K562 (cell line): ENCODE results near the gene ITPKB. TPM values are rescaled to one million over a fixed set of nuclear protein-coding genes. Genes with fewer than 3 reads are reported as not detected.

Source experiments
- BHLHE40 ChIP-seq: IDR thresholded peaks from 2 replicates; pipeline ENCODE4 v1.6.1; 2011; ENCODE audit warnings: low read length, improper control_type of control experiment
- CHCHD3 ChIP-seq: fragments of 250-450 bp; sonication (Bioruptor Pico); IDR thresholded peaks from 2 replicates; pipeline ENCODE4 v2.1.2; 2022; ENCODE audit warnings: mild to moderate bottlenecking
- CTBP1 ChIP-seq: fragments of 450-650 bp; IDR thresholded peaks from 2 replicates; pipeline ENCODE4 v1.6.1; 2016; ENCODE audit warnings: borderline replicate concordance
- ETV5 ChIP-seq: sonication (generic); formaldehyde crosslinking; IDR thresholded peaks from 2 replicates; pipeline ENCODE4 v1.4.0; 2020; ENCODE audit warnings: low read depth, mild to moderate bottlenecking, missing genetic modification reagents
- L3MBTL2 ChIP-seq: fragments of 450-650 bp; IDR thresholded peaks from 2 replicates; pipeline ENCODE4 v1.6.1; 2016; ENCODE audit warnings: mild to moderate bottlenecking, moderate library complexity
- TEAD4 ChIP-seq, 2 experiments: sonication (generic) in 1 of 2; formaldehyde crosslinking in 1 of 2; IDR thresholded peaks; 2 replicates each; pipeline versions ENCODE4 v1.6.1 to v1.8.0; 2012 to 2022; ENCODE audit warnings: borderline replicate concordance in 1 of 2, inconsistent platforms in 1 of 2, low read length in 1 of 2, mild to moderate bottlenecking in 1 of 2, missing genetic modification reagents in 1 of 2
- ZNF12 ChIP-seq: sonication (generic); formaldehyde crosslinking; IDR thresholded peaks from 2 replicates; pipeline ENCODE4 v1.4.0; 2020; ENCODE audit warnings: mild to moderate bottlenecking, missing genetic modification reagents
- polyA plus RNA-seq, 8 experiments: library from polyadenylated mRNA; depleted of rRNA in 4 of 8; stranded (reverse) in 5 of 8; unstranded in 3 of 8; fragments of >200 nt; fragmentation: Nextera tagmentation in 2 of 8; fragmentation: Illumina TruSeq in 1 of 8; extraction: Ambion mirVana in 2 of 8; extraction: Trizol in 1 of 8; gene quantifications; 2 replicates each; pipeline versions ENCODE4 v1.2.1 to v1.2.3, GENCODE V29; 2011 to 2014; ENCODE audit warnings: inconsistent platforms in 1 of 8, missing spikeins in 1 of 8
- total RNA-seq, 7 experiments: library from RNA; depleted of rRNA in 6 of 7; stranded (reverse); fragments of >200 nt in 6 of 7; fragmentation: Illumina TruSeq in 2 of 7; extraction: Trizol in 2 of 7; gene quantifications; 2 replicates each; pipeline versions ENCODE4 v1.2.1 to v1.2.3, GENCODE V29; 2011 to 2021; ENCODE audit warnings: low replicate concordance in 1 of 7
- TF ChIP-seq, protein P1 (sequence below): fragments of 200-800 bp; sonication (Bioruptor generic); IDR thresholded peaks from 2 replicates; pipeline ENCODE4 v1.6.1; 2017; ENCODE audit warnings: missing genetic modification characterization, missing compliant biosample characterization
- TF ChIP-seq, protein P2 (sequence below): fragments of 450-650 bp; IDR thresholded peaks from 2 replicates; pipeline ENCODE4 v1.6.1; 2016; ENCODE audit warnings: mild to moderate bottlenecking, moderate library complexity
- TF ChIP-seq, protein P3 (sequence below): fragments of 450-650 bp; formaldehyde crosslinking; IDR thresholded peaks from 2 replicates; pipeline ENCODE4 v1.4.0; 2020; ENCODE audit warnings: mild to moderate bottlenecking, mixed read lengths
- TF ChIP-seq, protein P4 (sequence below): sonication (generic); formaldehyde crosslinking; IDR thresholded peaks from 2 replicates; pipeline ENCODE4 v1.8.0; 2022; ENCODE audit warnings: mild to moderate bottlenecking, low read depth, missing genetic modification reagents

The ITPKB gene
- total and polyA plus RNA-seq, 9 of the 15 experiments (the other 6 are each of a cell fraction or from before 2014, with no cell fraction given), result 0.01 to 0.22 TPM; not detected in 7

DNA sequence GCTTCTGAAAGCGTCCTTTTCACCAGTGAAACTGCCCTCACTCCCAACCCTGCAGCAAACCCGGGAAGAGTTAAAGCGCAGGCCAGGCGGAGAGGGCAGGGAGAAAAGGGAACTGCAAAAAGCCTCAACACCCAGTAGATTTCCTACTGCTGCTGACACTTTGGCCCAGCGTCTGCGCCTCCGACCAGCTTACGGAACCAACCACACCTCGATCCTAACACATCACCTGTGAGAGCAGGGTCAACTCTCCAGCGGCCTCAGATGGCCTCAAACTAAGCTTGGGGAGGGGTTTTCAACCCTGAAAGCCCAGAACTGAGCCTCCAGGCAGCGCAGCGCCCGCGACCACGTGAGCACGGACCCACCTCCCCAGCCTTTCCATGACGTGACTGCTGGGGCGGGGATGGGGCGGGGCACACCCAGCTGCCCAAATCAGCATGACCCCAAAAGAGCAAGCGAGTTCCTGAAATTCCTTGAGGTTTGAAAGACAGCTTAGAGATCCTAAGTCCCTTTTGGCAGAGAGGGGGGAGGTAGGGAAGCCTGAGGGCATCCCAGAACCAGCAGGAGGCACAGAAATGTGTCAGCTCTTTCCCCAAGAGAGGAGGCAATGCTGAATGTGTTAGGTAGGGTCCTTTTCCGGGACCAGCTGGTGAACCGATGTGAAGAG lies 59.1 kb downstream of the ITPKB start (continued):
- TF ChIP-seq TEAD4 (IDR thresholded peaks at IDR 0.05; ENCODE audit: low read length), result no peak
- TF ChIP-seq TEAD4 (CRISPR knock-in tag; IDR thresholded peaks at IDR 0.05; ENCODE audit: borderline replicate concordance), result no peak
- TF ChIP-seq, protein P1, sequence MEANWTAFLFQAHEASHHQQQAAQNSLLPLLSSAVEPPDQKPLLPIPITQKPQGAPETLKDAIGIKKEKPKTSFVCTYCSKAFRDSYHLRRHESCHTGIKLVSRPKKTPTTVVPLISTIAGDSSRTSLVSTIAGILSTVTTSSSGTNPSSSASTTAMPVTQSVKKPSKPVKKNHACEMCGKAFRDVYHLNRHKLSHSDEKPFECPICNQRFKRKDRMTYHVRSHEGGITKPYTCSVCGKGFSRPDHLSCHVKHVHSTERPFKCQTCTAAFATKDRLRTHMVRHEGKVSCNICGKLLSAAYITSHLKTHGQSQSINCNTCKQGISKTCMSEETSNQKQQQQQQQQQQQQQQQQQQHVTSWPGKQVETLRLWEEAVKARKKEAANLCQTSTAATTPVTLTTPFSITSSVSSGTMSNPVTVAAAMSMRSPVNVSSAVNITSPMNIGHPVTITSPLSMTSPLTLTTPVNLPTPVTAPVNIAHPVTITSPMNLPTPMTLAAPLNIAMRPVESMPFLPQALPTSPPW (CRISPR knock-in tag), result peak; percentile 72
- TF ChIP-seq ETV5 (CRISPR knock-in tag), result peak; percentile 57
- TF ChIP-seq, protein P2, sequence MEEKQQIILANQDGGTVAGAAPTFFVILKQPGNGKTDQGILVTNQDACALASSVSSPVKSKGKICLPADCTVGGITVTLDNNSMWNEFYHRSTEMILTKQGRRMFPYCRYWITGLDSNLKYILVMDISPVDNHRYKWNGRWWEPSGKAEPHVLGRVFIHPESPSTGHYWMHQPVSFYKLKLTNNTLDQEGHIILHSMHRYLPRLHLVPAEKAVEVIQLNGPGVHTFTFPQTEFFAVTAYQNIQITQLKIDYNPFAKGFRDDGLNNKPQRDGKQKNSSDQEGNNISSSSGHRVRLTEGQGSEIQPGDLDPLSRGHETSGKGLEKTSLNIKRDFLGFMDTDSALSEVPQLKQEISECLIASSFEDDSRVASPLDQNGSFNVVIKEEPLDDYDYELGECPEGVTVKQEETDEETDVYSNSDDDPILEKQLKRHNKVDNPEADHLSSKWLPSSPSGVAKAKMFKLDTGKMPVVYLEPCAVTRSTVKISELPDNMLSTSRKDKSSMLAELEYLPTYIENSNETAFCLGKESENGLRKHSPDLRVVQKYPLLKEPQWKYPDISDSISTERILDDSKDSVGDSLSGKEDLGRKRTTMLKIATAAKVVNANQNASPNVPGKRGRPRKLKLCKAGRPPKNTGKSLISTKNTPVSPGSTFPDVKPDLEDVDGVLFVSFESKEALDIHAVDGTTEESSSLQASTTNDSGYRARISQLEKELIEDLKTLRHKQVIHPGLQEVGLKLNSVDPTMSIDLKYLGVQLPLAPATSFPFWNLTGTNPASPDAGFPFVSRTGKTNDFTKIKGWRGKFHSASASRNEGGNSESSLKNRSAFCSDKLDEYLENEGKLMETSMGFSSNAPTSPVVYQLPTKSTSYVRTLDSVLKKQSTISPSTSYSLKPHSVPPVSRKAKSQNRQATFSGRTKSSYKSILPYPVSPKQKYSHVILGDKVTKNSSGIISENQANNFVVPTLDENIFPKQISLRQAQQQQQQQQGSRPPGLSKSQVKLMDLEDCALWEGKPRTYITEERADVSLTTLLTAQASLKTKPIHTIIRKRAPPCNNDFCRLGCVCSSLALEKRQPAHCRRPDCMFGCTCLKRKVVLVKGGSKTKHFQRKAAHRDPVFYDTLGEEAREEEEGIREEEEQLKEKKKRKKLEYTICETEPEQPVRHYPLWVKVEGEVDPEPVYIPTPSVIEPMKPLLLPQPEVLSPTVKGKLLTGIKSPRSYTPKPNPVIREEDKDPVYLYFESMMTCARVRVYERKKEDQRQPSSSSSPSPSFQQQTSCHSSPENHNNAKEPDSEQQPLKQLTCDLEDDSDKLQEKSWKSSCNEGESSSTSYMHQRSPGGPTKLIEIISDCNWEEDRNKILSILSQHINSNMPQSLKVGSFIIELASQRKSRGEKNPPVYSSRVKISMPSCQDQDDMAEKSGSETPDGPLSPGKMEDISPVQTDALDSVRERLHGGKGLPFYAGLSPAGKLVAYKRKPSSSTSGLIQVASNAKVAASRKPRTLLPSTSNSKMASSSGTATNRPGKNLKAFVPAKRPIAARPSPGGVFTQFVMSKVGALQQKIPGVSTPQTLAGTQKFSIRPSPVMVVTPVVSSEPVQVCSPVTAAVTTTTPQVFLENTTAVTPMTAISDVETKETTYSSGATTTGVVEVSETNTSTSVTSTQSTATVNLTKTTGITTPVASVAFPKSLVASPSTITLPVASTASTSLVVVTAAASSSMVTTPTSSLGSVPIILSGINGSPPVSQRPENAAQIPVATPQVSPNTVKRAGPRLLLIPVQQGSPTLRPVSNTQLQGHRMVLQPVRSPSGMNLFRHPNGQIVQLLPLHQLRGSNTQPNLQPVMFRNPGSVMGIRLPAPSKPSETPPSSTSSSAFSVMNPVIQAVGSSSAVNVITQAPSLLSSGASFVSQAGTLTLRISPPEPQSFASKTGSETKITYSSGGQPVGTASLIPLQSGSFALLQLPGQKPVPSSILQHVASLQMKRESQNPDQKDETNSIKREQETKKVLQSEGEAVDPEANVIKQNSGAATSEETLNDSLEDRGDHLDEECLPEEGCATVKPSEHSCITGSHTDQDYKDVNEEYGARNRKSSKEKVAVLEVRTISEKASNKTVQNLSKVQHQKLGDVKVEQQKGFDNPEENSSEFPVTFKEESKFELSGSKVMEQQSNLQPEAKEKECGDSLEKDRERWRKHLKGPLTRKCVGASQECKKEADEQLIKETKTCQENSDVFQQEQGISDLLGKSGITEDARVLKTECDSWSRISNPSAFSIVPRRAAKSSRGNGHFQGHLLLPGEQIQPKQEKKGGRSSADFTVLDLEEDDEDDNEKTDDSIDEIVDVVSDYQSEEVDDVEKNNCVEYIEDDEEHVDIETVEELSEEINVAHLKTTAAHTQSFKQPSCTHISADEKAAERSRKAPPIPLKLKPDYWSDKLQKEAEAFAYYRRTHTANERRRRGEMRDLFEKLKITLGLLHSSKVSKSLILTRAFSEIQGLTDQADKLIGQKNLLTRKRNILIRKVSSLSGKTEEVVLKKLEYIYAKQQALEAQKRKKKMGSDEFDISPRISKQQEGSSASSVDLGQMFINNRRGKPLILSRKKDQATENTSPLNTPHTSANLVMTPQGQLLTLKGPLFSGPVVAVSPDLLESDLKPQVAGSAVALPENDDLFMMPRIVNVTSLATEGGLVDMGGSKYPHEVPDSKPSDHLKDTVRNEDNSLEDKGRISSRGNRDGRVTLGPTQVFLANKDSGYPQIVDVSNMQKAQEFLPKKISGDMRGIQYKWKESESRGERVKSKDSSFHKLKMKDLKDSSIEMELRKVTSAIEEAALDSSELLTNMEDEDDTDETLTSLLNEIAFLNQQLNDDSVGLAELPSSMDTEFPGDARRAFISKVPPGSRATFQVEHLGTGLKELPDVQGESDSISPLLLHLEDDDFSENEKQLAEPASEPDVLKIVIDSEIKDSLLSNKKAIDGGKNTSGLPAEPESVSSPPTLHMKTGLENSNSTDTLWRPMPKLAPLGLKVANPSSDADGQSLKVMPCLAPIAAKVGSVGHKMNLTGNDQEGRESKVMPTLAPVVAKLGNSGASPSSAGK, result peak; percentile 59
- 0 out of 2 replicates have a peak, but pooled peaks have one; percentile 39 for TF ChIP-seq ZNF12 (CRISPR knock-in tag)
- TF ChIP-seq CHCHD3 (CRISPR knock-in tag), result no peak
- TF ChIP-seq CTBP1, result peak; percentile 46; the same call in 1 of the 2 replicates
- TF ChIP-seq BHLHE40, result peak; percentile 31; the same call in 1 of the 2 replicates
- TF ChIP-seq, protein P3, sequence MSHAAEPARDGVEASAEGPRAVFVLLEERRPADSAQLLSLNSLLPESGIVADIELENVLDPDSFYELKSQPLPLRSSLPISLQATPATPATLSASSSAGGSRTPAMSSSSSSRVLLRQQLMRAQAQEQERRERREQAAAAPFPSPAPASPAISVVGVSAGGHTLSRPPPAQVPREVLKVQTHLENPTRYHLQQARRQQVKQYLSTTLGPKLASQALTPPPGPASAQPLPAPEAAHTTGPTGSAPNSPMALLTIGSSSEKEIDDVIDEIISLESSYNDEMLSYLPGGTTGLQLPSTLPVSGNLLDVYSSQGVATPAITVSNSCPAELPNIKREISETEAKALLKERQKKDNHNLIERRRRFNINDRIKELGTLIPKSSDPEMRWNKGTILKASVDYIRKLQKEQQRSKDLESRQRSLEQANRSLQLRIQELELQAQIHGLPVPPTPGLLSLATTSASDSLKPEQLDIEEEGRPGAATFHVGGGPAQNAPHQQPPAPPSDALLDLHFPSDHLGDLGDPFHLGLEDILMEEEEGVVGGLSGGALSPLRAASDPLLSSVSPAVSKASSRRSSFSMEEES, result peak; percentile 25; the same call in 1 of the 2 replicates
- peak; percentile 88 for TF ChIP-seq L3MBTL2
- TF ChIP-seq, protein P4, sequence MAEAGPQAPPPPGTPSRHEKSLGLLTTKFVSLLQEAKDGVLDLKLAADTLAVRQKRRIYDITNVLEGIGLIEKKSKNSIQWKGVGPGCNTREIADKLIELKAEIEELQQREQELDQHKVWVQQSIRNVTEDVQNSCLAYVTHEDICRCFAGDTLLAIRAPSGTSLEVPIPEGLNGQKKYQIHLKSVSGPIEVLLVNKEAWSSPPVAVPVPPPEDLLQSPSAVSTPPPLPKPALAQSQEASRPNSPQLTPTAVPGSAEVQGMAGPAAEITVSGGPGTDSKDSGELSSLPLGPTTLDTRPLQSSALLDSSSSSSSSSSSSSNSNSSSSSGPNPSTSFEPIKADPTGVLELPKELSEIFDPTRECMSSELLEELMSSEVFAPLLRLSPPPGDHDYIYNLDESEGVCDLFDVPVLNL (CRISPR knock-in tag), result no peak
